Measurements from ENCODE around the gene MOB2.

DNA sequence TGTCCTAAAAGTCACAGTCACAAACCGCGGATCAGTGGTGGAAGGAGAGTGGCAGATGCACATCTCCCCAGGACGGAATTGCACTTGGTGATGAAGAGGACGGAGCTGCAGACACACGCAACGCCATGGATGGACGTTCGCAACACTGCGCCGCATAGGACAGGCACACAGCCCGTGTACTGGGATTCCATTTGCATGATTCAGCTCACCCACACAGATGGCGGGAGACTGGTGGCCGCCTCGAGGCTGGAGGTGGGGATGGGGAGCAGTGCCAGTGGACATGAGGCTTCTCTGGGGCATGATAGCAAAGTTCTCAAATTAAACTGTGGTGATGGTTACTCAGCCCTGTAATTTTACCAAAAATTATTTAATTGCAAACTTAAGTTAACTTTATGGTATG lies 48.1 kb upstream of the MOB2 start:
- TF ChIP-seq, protein P1, sequence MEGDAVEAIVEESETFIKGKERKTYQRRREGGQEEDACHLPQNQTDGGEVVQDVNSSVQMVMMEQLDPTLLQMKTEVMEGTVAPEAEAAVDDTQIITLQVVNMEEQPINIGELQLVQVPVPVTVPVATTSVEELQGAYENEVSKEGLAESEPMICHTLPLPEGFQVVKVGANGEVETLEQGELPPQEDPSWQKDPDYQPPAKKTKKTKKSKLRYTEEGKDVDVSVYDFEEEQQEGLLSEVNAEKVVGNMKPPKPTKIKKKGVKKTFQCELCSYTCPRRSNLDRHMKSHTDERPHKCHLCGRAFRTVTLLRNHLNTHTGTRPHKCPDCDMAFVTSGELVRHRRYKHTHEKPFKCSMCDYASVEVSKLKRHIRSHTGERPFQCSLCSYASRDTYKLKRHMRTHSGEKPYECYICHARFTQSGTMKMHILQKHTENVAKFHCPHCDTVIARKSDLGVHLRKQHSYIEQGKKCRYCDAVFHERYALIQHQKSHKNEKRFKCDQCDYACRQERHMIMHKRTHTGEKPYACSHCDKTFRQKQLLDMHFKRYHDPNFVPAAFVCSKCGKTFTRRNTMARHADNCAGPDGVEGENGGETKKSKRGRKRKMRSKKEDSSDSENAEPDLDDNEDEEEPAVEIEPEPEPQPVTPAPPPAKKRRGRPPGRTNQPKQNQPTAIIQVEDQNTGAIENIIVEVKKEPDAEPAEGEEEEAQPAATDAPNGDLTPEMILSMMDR (IDR thresholded peaks at IDR 0.05): no peak
- no peak for TF ChIP-seq POLR2A (IDR thresholded peaks at IDR 0.05)

All from body of pancreas (tissue), 4 donors.